Sigmoid colon (tissue), 7 donors: ENCODE data around the gene SPATS2L. TPM values are rescaled to one million over a fixed set of nuclear protein-coding genes. Genes with fewer than 3 reads are reported as not detected.

Experiments
- DNase-seq: peaks from one replicate; pipeline ENCODE4 v3.0.0-alpha.2; 2019
- H3K27ac ChIP-seq, 4 donors: fragments of 200-600 bp; sonication (generic); one replicate each; pipeline ENCODE4 v1.5.1; 2016 to 2019; ENCODE audit warnings: mild to moderate bottlenecking in 1 of 4
- H3K27me3 ChIP-seq, 3 donors: fragments of 200-600 bp; sonication (generic); one replicate each; pipeline ENCODE4 v1.5.1; 2019; ENCODE audit warnings: mild to moderate bottlenecking in 1 of 3
- H3K36me3 ChIP-seq, 4 donors: fragments of 200-600 bp; sonication (generic); one replicate each; pipeline ENCODE4 v1.5.1; 2016 to 2019
- H3K4me1 ChIP-seq, 4 donors: fragments of 200-600 bp; sonication (generic); one replicate each; pipeline ENCODE4 v1.5.1; 2017 to 2019
- H3K4me3 ChIP-seq, 4 donors: fragments of 200-600 bp; sonication (generic); one replicate each; pipeline ENCODE4 v1.5.1; 2017 to 2019; ENCODE audit warnings: mild to moderate bottlenecking in 2 of 4, moderate library complexity in 1 of 4
- H3K9me3 ChIP-seq, 4 donors: fragments of 200-600 bp in 3 of 4; sonication (generic) in 3 of 4; one replicate each; pipeline versions ENCODE4 v1.5.1 to v1.6.1; 2013 to 2019
- EP300 ChIP-seq, 4 donors: sonication (generic); formaldehyde crosslinking; IDR thresholded peaks; one replicate each; pipeline ENCODE4 v1.6.1; 2017; ENCODE audit warnings: antibody characterized with exemption in 4 of 4
- POLR2A ChIP-seq, 2 donors: fragments of 450-650 bp; IDR thresholded peaks; one replicate each; pipeline ENCODE4 v1.6.1; 2016; ENCODE audit warnings: antibody characterized with exemption in 2 of 2, mild to moderate bottlenecking in 2 of 2, moderate library complexity in 2 of 2
- POLR2AphosphoS5 ChIP-seq, 4 donors: sonication (generic); formaldehyde crosslinking; IDR thresholded peaks; one replicate each; pipeline ENCODE4 v1.6.1; 2017; ENCODE audit warnings: antibody characterized with exemption in 4 of 4
- WGBS, 2 donors: extraction: QIAGEN DNeasy Blood & Tissue Kit; methylation state at CpG; one replicate each; pipeline ENCODE4 v1.1.7; 2013; 5-methylcytosine and 5-hydroxymethylcytosine counted together
- intact Hi-C: fragments of 100-400 bp; cut with DNase I; formaldehyde crosslinking; loops from one replicate; pipeline ENCODE4 v1.15.1; 2023
- polyA plus RNA-seq, 3 donors: library from polyadenylated mRNA; stranded (reverse); fragments of 200-250 nt; gene quantifications; one replicate each; pipeline ENCODE4 v1.2.3, GENCODE V29; 2013
- total RNA-seq, 4 donors: library from RNA; depleted of rRNA; stranded (reverse); fragments of >200 nt; gene quantifications; one replicate each; pipeline ENCODE4 v1.1.0, GENCODE V29; 2016
- TF ChIP-seq, protein P1 (sequence below), 4 experiments: fragments of 450-650 bp in 3 of 4; fragments of 200-600 bp in 1 of 4; IDR thresholded peaks; one replicate each; pipeline ENCODE4 v1.5.1; 2016 to 2019; ENCODE audit warnings: antibody characterized with exemption in 4 of 4, mild to moderate bottlenecking in 3 of 4, moderate library complexity in 2 of 4
- donor health status: healthy with polysubstance abuse.
- donor health status: Bipolar disorder and iron deficiency.
- donor health status: healthy.

The SPATS2L gene
- total and polyA plus RNA-seq, 7 donors = 63.5 to 305 (median 104) TPM

DNA sequence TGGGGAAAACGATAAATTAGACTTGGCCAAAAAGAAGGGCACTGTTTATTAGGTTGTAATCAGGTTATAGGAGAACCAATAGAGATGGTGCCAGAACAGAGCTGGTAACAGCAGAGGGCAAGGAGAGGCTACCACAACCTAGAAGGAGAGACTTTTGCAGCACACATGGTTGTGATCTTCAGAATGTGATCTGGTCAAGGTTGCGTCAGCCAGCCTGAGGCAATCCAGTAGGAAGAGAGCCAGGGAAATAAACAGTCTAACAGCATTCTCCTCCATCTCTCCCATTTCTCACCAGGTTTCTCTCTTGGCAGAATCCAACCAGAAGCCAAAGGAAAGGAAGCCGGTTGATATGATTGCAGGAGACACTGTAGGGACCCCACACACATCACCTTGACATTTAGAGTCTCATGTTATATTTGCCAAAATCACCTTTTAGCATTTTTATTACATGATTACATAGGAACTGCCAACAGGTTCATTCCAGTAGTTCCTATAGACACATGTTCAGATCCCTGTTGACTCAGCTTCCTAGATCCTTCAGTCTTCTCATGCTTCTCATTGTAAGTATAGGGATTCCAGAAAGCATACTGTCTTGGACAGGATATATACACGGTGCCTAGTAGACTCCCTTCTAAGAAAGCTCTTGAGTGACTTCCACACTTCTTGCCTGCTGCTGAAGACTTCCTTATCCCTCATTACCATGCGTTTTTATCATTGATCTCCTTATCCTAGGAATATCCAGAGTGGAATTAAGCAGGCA, 17.6 kb upstream of the SPATS2L start:
- Histone ChIP-seq H3K36me3 (no peaks in the 10 kb centered on the region), H3K4me3 (no peak overlapping the region), H3K27me3 (no peaks in the 10 kb centered on the region), H3K4me1 (no peaks in the 10 kb centered on the region), H3K9me3 (no peaks in the 10 kb centered on the region), H3K27ac (no peak overlapping the region)
- TF ChIP-seq, protein P1, sequence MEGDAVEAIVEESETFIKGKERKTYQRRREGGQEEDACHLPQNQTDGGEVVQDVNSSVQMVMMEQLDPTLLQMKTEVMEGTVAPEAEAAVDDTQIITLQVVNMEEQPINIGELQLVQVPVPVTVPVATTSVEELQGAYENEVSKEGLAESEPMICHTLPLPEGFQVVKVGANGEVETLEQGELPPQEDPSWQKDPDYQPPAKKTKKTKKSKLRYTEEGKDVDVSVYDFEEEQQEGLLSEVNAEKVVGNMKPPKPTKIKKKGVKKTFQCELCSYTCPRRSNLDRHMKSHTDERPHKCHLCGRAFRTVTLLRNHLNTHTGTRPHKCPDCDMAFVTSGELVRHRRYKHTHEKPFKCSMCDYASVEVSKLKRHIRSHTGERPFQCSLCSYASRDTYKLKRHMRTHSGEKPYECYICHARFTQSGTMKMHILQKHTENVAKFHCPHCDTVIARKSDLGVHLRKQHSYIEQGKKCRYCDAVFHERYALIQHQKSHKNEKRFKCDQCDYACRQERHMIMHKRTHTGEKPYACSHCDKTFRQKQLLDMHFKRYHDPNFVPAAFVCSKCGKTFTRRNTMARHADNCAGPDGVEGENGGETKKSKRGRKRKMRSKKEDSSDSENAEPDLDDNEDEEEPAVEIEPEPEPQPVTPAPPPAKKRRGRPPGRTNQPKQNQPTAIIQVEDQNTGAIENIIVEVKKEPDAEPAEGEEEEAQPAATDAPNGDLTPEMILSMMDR (IDR thresholded peaks at IDR 0.05) = no peak
- TF ChIP-seq POLR2AphosphoS5 (IDR thresholded peaks at IDR 0.05) = no peak
- TF ChIP-seq POLR2A (IDR thresholded peaks at IDR 0.05) = no peak
- TF ChIP-seq EP300 (IDR thresholded peaks at IDR 0.05) = no peak
- 89 to 90% methylated on average over 5 of the region's 5 CpGs for WGBS, 2 donors
- intact Hi-C loops = no loop called here
- DNase-seq = no peak

DNA sequence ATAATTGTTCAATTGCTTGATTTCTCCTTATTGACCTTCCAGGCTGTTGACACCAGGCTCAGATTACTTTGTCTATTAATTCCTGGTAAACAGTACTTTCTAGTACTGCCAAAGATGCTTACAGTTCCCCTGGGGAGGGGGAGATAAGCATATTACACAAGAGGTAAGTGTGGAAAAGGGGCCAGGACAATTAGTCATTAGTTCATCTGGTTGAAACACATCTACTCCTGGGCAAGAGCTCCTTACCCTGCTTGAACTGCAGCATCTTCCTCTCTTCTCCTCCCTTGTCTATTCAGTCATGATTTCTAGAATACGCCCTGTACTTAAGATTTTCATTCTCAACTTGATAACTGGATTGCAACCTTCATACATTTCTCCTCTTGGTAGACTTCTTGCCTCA, 10.4 kb upstream of the SPATS2L start:
- intact Hi-C loops = no loop called here
- Histone ChIP-seq H3K27me3 (no peaks in the 10 kb centered on the region), H3K27ac (no peak overlapping the region), H3K4me3 (no peak overlapping the region), H3K9me3 (no peaks in the 10 kb centered on the region), H3K36me3 (no peaks in the 10 kb centered on the region), H3K4me1 (no peaks in the 10 kb centered on the region)
- no peak for DNase-seq
- WGBS, 2 donors = 96 to 97% methylated on average over 1 of the region's 1 CpG
- TF ChIP-seq EP300 (IDR thresholded peaks at IDR 0.05) (no peak), POLR2AphosphoS5 (IDR thresholded peaks at IDR 0.05) (no peak), POLR2A (IDR thresholded peaks at IDR 0.05) (no peak)
- TF ChIP-seq, protein P1 (IDR thresholded peaks at IDR 0.05) = no peak

DNA sequence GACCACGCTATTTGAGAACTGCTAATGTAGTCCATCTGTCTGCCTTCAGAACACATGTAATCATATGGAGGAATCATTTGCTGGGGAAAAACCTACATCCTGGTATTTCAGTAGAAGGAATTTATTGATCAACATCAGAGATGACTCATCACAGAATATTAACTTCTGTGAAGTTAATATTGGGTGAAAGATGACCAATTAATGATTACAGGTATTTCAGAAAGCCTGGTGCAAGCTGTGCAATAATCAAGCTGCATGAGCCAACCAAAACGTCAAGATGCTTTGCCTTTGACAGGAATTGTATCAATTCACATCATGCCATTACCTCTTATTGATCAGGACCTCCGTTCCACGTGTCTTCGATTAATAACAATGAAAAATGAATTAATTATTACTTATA, 9.4 kb upstream of the SPATS2L start:
- TF ChIP-seq EP300 (IDR thresholded peaks at IDR 0.05) (no peak), POLR2A (IDR thresholded peaks at IDR 0.05) (no peak), POLR2AphosphoS5 (IDR thresholded peaks at IDR 0.05) (no peak)
- TF ChIP-seq, protein P1 (IDR thresholded peaks at IDR 0.05) = no peak
- no peaks in the 10 kb centered on the region for H3K27me3 ChIP-seq
- no peak for DNase-seq
- no peaks in the 10 kb centered on the region for H3K9me3 ChIP-seq
- H3K27ac ChIP-seq = no peak overlapping the region
- H3K36me3 ChIP-seq = no peaks in the 10 kb centered on the region
- 85% methylated on average over 5 of the region's 5 CpGs for WGBS, 2 donors
- no peaks in the 10 kb centered on the region for H3K4me1 ChIP-seq
- no peak overlapping the region for H3K4me3 ChIP-seq
- intact Hi-C loops = no loop called here

DNA sequence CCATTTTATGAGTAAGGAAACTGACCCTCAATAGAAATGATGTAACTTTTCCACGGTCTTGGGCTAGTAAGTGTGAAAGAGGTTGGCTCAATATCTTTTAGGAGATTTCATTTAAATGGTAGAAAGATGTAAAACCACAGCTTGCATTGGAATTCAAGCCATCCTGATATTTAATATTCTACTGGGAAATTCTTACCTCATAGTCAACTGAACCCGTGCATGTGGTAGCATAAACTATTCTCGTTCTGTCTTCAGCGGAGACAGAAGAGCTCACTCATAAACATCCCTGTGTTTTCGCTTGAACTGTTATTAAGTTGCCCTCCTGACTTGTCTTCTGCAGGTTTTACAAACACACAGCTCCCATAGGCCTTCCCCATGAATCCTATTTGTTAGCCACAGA, 8.5 kb upstream of the SPATS2L start:
- TF ChIP-seq POLR2A (IDR thresholded peaks at IDR 0.05) (no peak), POLR2AphosphoS5 (IDR thresholded peaks at IDR 0.05) (no peak), EP300 (IDR thresholded peaks at IDR 0.05) (no peak)
- TF ChIP-seq, protein P1 (IDR thresholded peaks at IDR 0.05) = no peak
- Histone ChIP-seq H3K36me3 (no peaks in the 10 kb centered on the region), H3K27me3 (no peaks in the 10 kb centered on the region), H3K27ac (no peak overlapping the region), H3K9me3 (no peaks in the 10 kb centered on the region), H3K4me3 (no peak overlapping the region), H3K4me1 (no peaks in the 10 kb centered on the region)
- 87 to 89% methylated on average over 5 of the region's 5 CpGs for WGBS, 2 donors
- no peak for DNase-seq
- intact Hi-C loops = no loop called here

DNA sequence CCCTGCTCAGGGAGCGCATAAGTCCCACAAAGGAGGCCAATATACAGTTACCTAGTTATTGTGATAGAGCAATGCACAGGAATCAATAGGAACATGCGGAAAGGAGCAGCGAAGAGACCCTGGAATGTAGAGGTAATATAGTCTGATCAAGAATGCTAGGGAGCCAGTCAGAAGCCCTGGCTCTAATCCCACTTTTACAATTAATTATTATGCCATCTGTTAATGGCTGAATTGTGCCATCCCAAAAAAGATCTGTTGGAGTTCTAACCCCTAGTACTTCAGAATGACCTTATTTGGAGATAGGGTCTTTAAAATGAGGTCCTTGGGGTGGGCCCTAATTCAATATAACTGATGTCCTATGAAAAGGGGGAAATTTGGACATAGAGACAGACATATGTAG, 7.7 kb upstream of the SPATS2L start:
- H3K4me1 ChIP-seq = no peaks in the 10 kb centered on the region
- TF ChIP-seq, protein P1 (IDR thresholded peaks at IDR 0.05) = no peak
- TF ChIP-seq POLR2AphosphoS5 (IDR thresholded peaks at IDR 0.05) = no peak
- TF ChIP-seq EP300 (IDR thresholded peaks at IDR 0.05) = no peak
- no peak for TF ChIP-seq POLR2A (IDR thresholded peaks at IDR 0.05)
- H3K4me3 ChIP-seq = no peak overlapping the region
- H3K27ac ChIP-seq = no peak overlapping the region
- H3K9me3 ChIP-seq = no peaks in the 10 kb centered on the region
- WGBS, 2 donors = 98 to 99% methylated on average over 3 of the region's 3 CpGs
- H3K27me3 ChIP-seq = no peaks in the 10 kb centered on the region
- H3K36me3 ChIP-seq = no peaks in the 10 kb centered on the region
- intact Hi-C loops = no loop called here
- DNase-seq = no peak
